ENCODE results near the gene FAM107B.

FAM107B gene

GRCh38 chr10:14563359-14563940 lies 211.2 kb downstream of the FAM107B start:
- WGBS, 2 experiments = 94 to 100% methylated on average over 3 to 4 of the region's 4 CpGs
- H3K36me3 ChIP-seq (ENCODE audit: control insufficient read depth, insufficient read depth, low read length) = no peaks in the 10 kb centered on the region
- H3K9me3 ChIP-seq (ENCODE audit: control insufficient read depth, low read length) = no peaks in the 10 kb centered on the region
- no peaks in the 10 kb centered on the region for H3K27me3 ChIP-seq (ENCODE audit: control insufficient read depth, insufficient read depth, low read length, poor library complexity, severe bottlenecking)
- H3K27ac ChIP-seq (ENCODE audit: insufficient read depth, low read depth, low read length, poor library complexity, severe bottlenecking) = no peak overlapping the region
- H3K4me1 ChIP-seq (ENCODE audit: control insufficient read depth, insufficient read depth, low read length) = no peaks in the 10 kb centered on the region
- no peak overlapping the region for H3K4me3 ChIP-seq (ENCODE audit: insufficient read depth, low read depth, low read length)

- 96 to 100% methylated on average over 3 of the region's 3 CpGs for WGBS, 2 experiments
- no peaks in the 10 kb centered on the region for H3K27me3 ChIP-seq (ENCODE audit: control insufficient read depth, insufficient read depth, low read length, poor library complexity, severe bottlenecking)
- no peak overlapping the region for H3K4me3 ChIP-seq (ENCODE audit: insufficient read depth, low read depth, low read length)
- H3K36me3 ChIP-seq (ENCODE audit: control insufficient read depth, insufficient read depth, low read length) = no peaks in the 10 kb centered on the region
- H3K4me1 ChIP-seq (ENCODE audit: control insufficient read depth, insufficient read depth, low read length) = no peaks in the 10 kb centered on the region
- no peak overlapping the region for H3K27ac ChIP-seq (ENCODE audit: insufficient read depth, low read depth, low read length, poor library complexity, severe bottlenecking)
- no peaks in the 10 kb centered on the region for H3K9me3 ChIP-seq (ENCODE audit: control insufficient read depth, low read length)
These were observed 211.7 kb downstream of the FAM107B start for GRCh38 chr10:14563076-14563336.

DNA sequence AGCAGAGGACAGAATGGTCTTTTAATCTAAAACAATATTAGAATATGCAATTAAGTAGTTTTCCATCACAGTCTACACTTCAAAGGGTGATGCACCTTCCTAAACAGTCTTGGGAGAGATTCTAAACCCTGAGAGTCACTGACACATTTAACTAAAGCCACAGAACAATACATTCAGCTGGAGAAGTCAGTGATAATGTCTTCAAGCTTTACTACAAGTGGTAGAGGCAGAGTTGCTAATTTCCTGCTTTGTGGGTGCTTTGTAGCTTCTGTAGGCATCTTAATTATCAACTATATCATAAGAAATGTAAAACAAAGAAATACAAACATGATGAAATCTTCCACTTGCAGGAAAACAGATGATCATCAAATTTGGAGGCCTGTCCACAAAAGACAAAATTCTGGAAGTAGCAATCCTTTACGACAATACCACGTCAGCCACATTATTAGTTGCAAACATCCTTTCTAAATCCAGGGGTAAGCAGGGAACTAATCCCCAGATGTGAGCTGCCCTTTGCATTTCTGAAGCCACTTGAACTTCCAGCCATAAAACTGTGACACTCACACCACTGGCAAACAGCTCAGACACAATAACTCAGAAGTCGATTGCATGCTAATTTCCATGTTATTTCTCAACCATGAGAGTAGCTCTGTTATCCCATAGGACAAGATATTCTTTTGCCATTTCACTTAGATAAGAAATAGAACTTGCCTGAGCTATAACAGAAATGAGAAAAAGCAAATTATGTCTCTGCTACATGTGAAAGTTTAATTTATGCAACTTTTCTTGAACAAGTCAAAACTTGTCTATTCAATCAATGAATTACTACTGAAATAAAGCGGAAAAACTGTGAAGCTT lies 212.2 kb downstream of the FAM107B start:
- no peaks in the 10 kb centered on the region for H3K4me1 ChIP-seq (ENCODE audit: control insufficient read depth, insufficient read depth, low read length)
- H3K9me3 ChIP-seq (ENCODE audit: control insufficient read depth, low read length) = no peaks in the 10 kb centered on the region
- H3K27me3 ChIP-seq (ENCODE audit: control insufficient read depth, insufficient read depth, low read length, poor library complexity, severe bottlenecking) = no peaks in the 10 kb centered on the region
- no peak overlapping the region for H3K4me3 ChIP-seq (ENCODE audit: insufficient read depth, low read depth, low read length)
- no peaks in the 10 kb centered on the region for H3K36me3 ChIP-seq (ENCODE audit: control insufficient read depth, insufficient read depth, low read length)
- no peak overlapping the region for H3K27ac ChIP-seq (ENCODE audit: insufficient read depth, low read depth, low read length, poor library complexity, severe bottlenecking)
- WGBS, 2 experiments = 88% methylated on average over 4 of the region's 4 CpGs

DNA sequence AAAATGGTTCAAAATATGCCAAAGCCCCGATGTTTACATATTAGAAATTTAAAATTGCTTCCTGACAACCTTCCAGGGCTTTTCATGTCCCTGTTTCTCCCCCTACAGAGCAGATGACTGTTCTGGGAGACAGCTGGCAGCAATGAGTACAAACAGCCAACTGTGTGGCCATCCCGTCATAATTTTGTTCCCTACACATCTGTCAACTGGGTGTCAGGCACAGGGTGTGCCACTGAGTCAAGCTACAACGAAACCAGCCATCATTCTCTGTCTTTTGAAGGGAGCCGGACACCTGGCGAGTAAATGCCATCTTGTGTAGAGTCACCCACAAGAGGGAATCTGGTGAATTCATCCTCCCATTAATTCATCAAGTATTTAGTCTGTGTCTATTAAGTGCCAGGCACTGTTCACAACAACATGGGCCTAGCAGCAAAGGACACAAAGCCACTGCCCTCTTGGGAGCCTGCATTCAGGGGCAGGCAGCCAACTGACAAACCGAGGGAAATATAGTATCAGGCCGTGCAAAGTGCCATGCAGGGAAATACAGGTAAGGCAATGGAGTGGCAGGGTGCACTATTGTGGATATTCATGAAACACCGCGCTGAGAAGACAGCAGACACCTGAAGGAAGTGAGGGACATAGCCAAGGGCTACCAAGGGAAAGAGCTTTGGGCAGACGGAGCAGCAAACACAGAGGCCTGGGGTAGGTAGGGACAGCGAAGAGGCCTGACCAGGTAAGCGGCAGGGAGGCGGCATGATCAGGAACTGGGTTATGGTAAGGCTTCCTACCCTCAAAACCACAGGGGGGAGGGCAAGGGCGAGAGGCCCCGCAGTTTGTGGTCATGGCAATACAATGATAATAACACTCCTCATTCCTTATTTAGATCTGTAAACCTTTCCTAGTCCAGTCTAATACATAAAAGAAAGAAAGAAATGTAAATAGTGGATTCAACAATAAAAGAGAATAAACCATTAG lies 213.6 kb downstream of the FAM107B start:
- no peaks in the 10 kb centered on the region for H3K9me3 ChIP-seq (ENCODE audit: control insufficient read depth, low read length)
- H3K4me1 ChIP-seq (ENCODE audit: control insufficient read depth, insufficient read depth, low read length) = no peaks in the 10 kb centered on the region
- no peak overlapping the region for H3K4me3 ChIP-seq (ENCODE audit: insufficient read depth, low read depth, low read length)
- H3K27me3 ChIP-seq (ENCODE audit: control insufficient read depth, insufficient read depth, low read length, poor library complexity, severe bottlenecking) = no peaks in the 10 kb centered on the region
- H3K27ac ChIP-seq (ENCODE audit: insufficient read depth, low read depth, low read length, poor library complexity, severe bottlenecking) = no peak overlapping the region
- 94 to 96% methylated on average over 15 of the region's 15 CpGs for WGBS, 2 experiments
- H3K36me3 ChIP-seq (ENCODE audit: control insufficient read depth, insufficient read depth, low read length) = no peaks in the 10 kb centered on the region

DNA sequence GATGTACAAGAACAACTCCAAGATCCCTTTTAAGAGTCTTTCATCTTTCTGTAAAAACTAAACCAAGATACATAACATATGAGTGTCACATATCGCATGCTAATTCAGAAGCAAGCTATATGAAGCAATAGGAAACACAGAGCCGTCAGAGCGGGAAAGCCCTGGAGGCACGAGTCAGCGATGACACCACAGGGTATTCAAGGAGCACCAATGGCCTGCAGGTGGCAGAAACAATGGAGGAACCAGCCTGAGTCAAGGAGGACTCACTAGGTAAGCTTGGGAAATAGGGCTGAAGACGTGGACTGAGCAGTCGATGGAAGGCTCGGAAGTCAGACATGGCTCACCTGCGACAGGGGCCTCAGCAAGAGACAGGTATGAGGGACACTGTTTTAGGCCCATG lies 214.4 kb downstream of the FAM107B start:
- H3K4me1 ChIP-seq (ENCODE audit: control insufficient read depth, insufficient read depth, low read length) = peaks cover 4% of the 10 kb centered on the region
- 75 to 79% methylated on average over 9 of the region's 9 CpGs for WGBS, 2 experiments
- no peaks in the 10 kb centered on the region for H3K27me3 ChIP-seq (ENCODE audit: control insufficient read depth, insufficient read depth, low read length, poor library complexity, severe bottlenecking)
- no peaks in the 10 kb centered on the region for H3K36me3 ChIP-seq (ENCODE audit: control insufficient read depth, insufficient read depth, low read length)
- H3K4me3 ChIP-seq (ENCODE audit: insufficient read depth, low read depth, low read length) = no peak overlapping the region
- H3K9me3 ChIP-seq (ENCODE audit: control insufficient read depth, low read length) = no peaks in the 10 kb centered on the region
- no peak overlapping the region for H3K27ac ChIP-seq (ENCODE audit: insufficient read depth, low read depth, low read length, poor library complexity, severe bottlenecking)

DNA sequence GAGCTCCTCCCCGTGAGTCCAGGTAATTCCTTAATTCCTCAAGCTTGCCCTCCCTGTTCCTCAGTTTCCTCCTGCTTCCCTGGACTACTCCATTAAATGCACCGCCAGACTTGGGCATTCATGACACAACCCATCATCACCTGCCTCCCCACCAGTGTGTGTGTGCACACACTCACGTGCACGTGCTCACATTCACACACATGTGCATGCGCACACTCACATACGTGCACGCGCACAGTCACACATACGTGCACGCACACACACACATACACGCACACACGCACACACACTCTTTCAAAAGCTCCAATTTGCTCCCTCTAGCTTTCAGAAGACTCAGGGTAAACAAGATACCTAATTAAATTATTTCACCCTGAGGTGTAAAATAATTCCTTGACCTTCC lies 216.7 kb downstream of the FAM107B start:
- Histone ChIP-seq H3K27ac (ENCODE audit: insufficient read depth, low read depth, low read length, poor library complexity, severe bottlenecking) (no peak overlapping the region), H3K36me3 (ENCODE audit: control insufficient read depth, insufficient read depth, low read length) (no peaks in the 10 kb centered on the region), H3K4me3 (ENCODE audit: insufficient read depth, low read depth, low read length) (no peak overlapping the region), H3K4me1 (ENCODE audit: control insufficient read depth, insufficient read depth, low read length) (peaks cover 4% of the 10 kb centered on the region), H3K9me3 (ENCODE audit: control insufficient read depth, low read length) (no peaks in the 10 kb centered on the region), H3K27me3 (ENCODE audit: control insufficient read depth, insufficient read depth, low read length, poor library complexity, severe bottlenecking) (no peaks in the 10 kb centered on the region)
- 94 to 97% methylated on average over 12 of the region's 12 CpGs for WGBS, 2 experiments

DNA sequence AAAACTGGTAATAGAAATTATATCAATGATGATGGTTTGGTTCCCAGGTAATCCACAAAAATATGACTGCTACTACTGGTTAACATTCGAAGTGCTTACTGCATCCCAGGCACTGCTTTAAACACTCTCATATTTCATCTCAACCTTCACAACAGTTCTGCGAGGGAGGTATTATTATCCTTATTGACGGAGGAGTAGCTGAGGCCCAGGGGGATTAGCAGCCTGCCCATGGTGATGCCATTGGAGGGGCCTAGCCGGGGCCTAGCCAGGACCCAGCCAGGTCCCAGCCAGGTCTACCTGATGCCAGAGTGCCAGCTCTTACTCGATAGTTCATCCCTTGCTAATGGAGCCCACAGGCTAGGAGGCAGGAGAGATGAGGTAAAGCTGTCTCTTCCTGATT lies 217.1 kb downstream of the FAM107B start:
- Histone ChIP-seq H3K27me3 (ENCODE audit: control insufficient read depth, insufficient read depth, low read length, poor library complexity, severe bottlenecking) (no peaks in the 10 kb centered on the region), H3K27ac (ENCODE audit: insufficient read depth, low read depth, low read length, poor library complexity, severe bottlenecking) (no peak overlapping the region), H3K4me1 (ENCODE audit: control insufficient read depth, insufficient read depth, low read length) (peaks cover 4% of the 10 kb centered on the region), H3K36me3 (ENCODE audit: control insufficient read depth, insufficient read depth, low read length) (no peaks in the 10 kb centered on the region), H3K9me3 (ENCODE audit: control insufficient read depth, low read length) (no peaks in the 10 kb centered on the region), H3K4me3 (ENCODE audit: insufficient read depth, low read depth, low read length) (no peak overlapping the region)
- WGBS, 2 experiments = 94 to 97% methylated on average over 5 of the region's 5 CpGs

DNA sequence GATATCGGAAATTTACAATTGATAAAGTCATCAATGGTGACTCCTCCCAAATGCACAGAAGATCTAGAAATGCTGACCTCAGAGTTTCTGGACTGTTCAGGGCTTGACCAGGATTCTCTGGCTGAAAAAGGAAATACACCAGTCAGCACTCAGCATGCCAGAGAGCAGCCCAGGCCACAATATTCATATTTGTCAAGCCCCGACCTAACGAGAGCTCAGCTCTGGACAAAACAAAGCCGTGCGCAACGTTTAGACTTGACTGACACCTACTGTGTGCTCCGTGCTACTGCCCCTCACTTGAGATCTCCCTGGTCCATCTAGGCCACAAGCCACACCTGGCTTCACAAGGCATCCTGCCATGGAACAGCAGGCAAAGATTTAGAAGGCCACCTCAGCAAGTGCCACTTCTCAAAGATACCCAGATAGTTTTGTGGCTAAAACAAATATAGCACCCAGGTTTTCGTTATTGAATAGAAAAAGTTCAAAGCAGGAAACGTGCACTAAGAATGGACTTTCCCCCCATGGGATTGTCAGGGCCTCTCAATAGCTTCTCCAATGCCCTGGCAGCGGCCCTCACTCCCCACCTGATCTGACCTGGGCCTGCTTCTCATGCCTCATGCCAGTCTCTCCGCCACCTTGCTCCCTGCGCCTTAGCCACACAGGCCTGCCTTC lies 218.3 kb downstream of the FAM107B start:
- no peaks in the 10 kb centered on the region for H3K36me3 ChIP-seq (ENCODE audit: control insufficient read depth, insufficient read depth, low read length)
- no peaks in the 10 kb centered on the region for H3K9me3 ChIP-seq (ENCODE audit: control insufficient read depth, low read length)
- peaks cover 4% of the 10 kb centered on the region for H3K4me1 ChIP-seq (ENCODE audit: control insufficient read depth, insufficient read depth, low read length)
- WGBS, 2 experiments = 74 to 76% methylated on average over 12 of the region's 12 CpGs
- no peak overlapping the region for H3K4me3 ChIP-seq (ENCODE audit: insufficient read depth, low read depth, low read length)
- H3K27ac ChIP-seq (ENCODE audit: insufficient read depth, low read depth, low read length, poor library complexity, severe bottlenecking) = no peak overlapping the region
- H3K27me3 ChIP-seq (ENCODE audit: control insufficient read depth, insufficient read depth, low read length, poor library complexity, severe bottlenecking) = no peaks in the 10 kb centered on the region

GRCh38 chr10:14555807-14556206 lies 218.9 kb downstream of the FAM107B start:
- no peaks in the 10 kb centered on the region for H3K36me3 ChIP-seq (ENCODE audit: control insufficient read depth, insufficient read depth, low read length)
- H3K27ac ChIP-seq (ENCODE audit: insufficient read depth, low read depth, low read length, poor library complexity, severe bottlenecking) = no peak overlapping the region
- WGBS, 2 experiments = 56 to 60% methylated on average over 4 of the region's 4 CpGs
- H3K27me3 ChIP-seq (ENCODE audit: control insufficient read depth, insufficient read depth, low read length, poor library complexity, severe bottlenecking) = no peaks in the 10 kb centered on the region
- H3K4me1 ChIP-seq (ENCODE audit: control insufficient read depth, insufficient read depth, low read length) = peaks cover 4% of the 10 kb centered on the region
- H3K4me3 ChIP-seq (ENCODE audit: insufficient read depth, low read depth, low read length) = no peak overlapping the region
- no peaks in the 10 kb centered on the region for H3K9me3 ChIP-seq (ENCODE audit: control insufficient read depth, low read length)
